Adrenal gland (tissue), 12 donors: ENCODE results near the gene MEI4. TPM values are rescaled to one million over a fixed set of nuclear protein-coding genes. Genes with fewer than 3 reads are reported as not detected.

Experiments
- DNase-seq, 7 donors: peaks; one replicate each; pipeline ENCODE4 v3.0.0-alpha.2; 2019 to 2020
- H3K27ac ChIP-seq, 5 donors: fragments of 200-600 bp; sonication (generic) in 4 of 5; 1 replicate in 3 of 5; 2 replicates in 2 of 5; pipeline versions ENCODE4 v1.5.1 to v1.8.0; 2016 to 2020; ENCODE audit warnings: mild to moderate bottlenecking in 1 of 5
- H3K27me3 ChIP-seq: fragments of 200-600 bp; 2 replicates; pipeline ENCODE4 v1.8.0; 2021
- H3K36me3 ChIP-seq, 2 donors: fragments of 200-600 bp; replicated peaks in 1 of 2; 1 replicate in 1 of 2; 2 replicates in 1 of 2; pipeline versions ENCODE4 v1.5.1 to v1.8.0; 2018 to 2022
- H3K4me1 ChIP-seq, 2 donors: fragments of 200-600 bp; replicated peaks in 1 of 2; 1 replicate in 1 of 2; 2 replicates in 1 of 2; pipeline versions ENCODE4 v1.5.1 to v1.8.0; 2018 to 2021
- H3K4me3 ChIP-seq, 4 donors: fragments of 200-600 bp; sonication (generic) in 3 of 4; one replicate each; pipeline ENCODE4 v1.5.1; 2016 to 2018
- H3K9me3 ChIP-seq, 3 donors: fragments of 200-600 bp; sonication (generic) in 1 of 3; replicated peaks in 1 of 3; 1 replicate in 2 of 3; 2 replicates in 1 of 3; pipeline versions ENCODE4 v1.5.1 to v1.8.0; 2016 to 2021
- CTCF ChIP-seq, 6 experiments: fragments of 450-650 bp in 4 of 6; fragments of 200-600 bp in 2 of 6; sonication (generic) in 1 of 6; IDR thresholded peaks; 1 replicate in 5 of 6; 2 replicates in 1 of 6; pipeline versions ENCODE4 v1.5.1 to v1.8.0; 2016 to 2021; ENCODE audit warnings: antibody characterized with exemption in 6 of 6, mild to moderate bottlenecking in 2 of 6, moderate library complexity in 1 of 6
- POLR2A ChIP-seq, 2 donors: fragments of 450-650 bp; IDR thresholded peaks; one replicate each; pipeline ENCODE4 v1.6.1; 2017; ENCODE audit warnings: antibody characterized with exemption in 2 of 2, mild to moderate bottlenecking in 2 of 2, moderate library complexity in 1 of 2
- WGBS, 4 donors: extraction: QIAGEN DNeasy Blood & Tissue Kit in 2 of 4; methylation state at CpG; one replicate each; pipeline versions ENCODE4 v1.1.5 to v1.1.7; 2013 to 2017; 5-methylcytosine and 5-hydroxymethylcytosine counted together
- intact Hi-C, 2 donors: fragments of 100-400 bp; cut with DNase I; formaldehyde crosslinking; loops; one replicate each; pipeline versions ENCODE4 v1.14.1 to v1.15.0; 2022 to 2023
- polyA plus RNA-seq, 3 donors: library from polyadenylated mRNA; stranded (reverse); fragments of 200-250 nt in 2 of 3; fragments of 350-450 nt in 1 of 3; fragmentation: Illumina TruSeq in 1 of 3; extraction: RNeasy Lipid Tissue Mini Kit (QIAGEN cat#74804) in 1 of 3; gene quantifications; one replicate each; pipeline ENCODE4 v1.2.3, GENCODE V29; 2013 to 2014
- total RNA-seq, 9 donors: library from RNA; depleted of rRNA in 4 of 9; stranded (reverse); fragments of >200 nt in 4 of 9; fragments of 120-200 nt in 1 of 9; fragmentation: NEBNext Ultra II Directional in 1 of 9; extraction: Animal tissue kit (Norgen Biotek cat#: 25700) in 1 of 9; gene quantifications; one replicate each; pipeline versions ENCODE4 v1.1.0 to v1.2.4, GENCODE V29; 2013 to 2023
- donor health status: healthy with polysubstance abuse.
- donor health status: Bipolar disorder and iron deficiency.
- donor health status: DM: yes; HTN: yes; CAD: no.
- donor health status: DM: no; HTN: no; CAD: no.
- donor health status: DM: no; HTN: no; CAD: no.
- donor health status: DM: yes; HTN: yes; CAD: no.

MEI4 gene
- total and polyA plus RNA-seq, 12 donors: 0.16 to 2.8 (median 0.66) TPM

DNA sequence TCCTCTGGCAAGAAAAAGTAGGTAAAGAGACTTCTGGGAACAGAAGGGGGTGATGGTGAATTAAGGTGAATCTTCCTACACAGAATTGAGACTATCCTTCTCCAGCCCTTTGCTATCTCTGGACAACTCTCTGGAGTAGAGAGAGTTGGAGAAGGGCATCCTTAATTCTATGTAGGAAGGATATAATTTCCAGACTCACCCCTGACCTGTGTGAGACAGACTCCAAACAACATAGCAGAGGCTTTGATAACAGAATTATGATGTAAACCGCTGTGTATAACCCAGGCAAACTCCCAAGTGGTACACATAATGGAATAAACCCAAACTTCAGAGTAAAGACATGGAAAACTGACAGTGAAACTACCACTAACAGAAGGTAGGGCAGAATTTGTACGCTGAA lies 186.5 kb downstream of the MEI4 start:
- 48 to 100% (median 81%) methylated on average over 2 of the region's 2 CpGs for WGBS, 4 donors
- Histone ChIP-seq H3K36me3 (no peaks in the 10 kb centered on the region), H3K4me3 (no peak overlapping the region), H3K4me1 (no peaks in the 10 kb centered on the region), H3K27me3 (no peaks in the 10 kb centered on the region), H3K9me3 (no peaks in the 10 kb centered on the region), H3K27ac (no peak overlapping the region)
- TF ChIP-seq CTCF (IDR thresholded peaks at IDR 0.05) (no peak), POLR2A (IDR thresholded peaks at IDR 0.05) (no peak)
- intact Hi-C loops: no loop called here
- DNase-seq: no peak

DNA sequence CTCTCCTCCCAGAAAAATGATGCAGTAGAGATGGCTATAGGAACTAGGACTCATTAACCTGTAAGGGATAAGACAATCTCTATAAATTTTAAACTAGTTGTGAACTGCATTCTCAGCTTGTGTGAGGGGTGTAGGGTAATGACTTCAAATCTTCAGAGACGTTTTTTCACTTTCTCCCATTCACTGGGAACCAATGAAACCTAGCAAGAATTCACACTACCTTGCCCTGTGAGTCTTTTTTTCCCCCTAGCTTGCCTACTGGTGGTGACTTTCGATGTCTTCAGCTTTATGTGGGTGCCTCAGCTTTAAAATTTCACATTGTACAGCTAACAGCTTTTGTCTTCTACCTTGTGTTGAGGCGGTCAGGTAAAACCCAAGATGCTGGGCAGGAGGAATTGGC lies 192.0 kb downstream of the MEI4 start:
- intact Hi-C loops: no loop called here
- DNase-seq: no peak
- WGBS, 4 donors: 66 to 76% (median 70%) methylated on average over 3 of the region's 3 CpGs
- Histone ChIP-seq H3K27me3 (no peaks in the 10 kb centered on the region), H3K27ac (no peak overlapping the region), H3K36me3 (no peaks in the 10 kb centered on the region), H3K4me1 (no peaks in the 10 kb centered on the region), H3K9me3 (no peaks in the 10 kb centered on the region), H3K4me3 (no peak overlapping the region)
- TF ChIP-seq POLR2A (IDR thresholded peaks at IDR 0.05) (no peak), CTCF (IDR thresholded peaks at IDR 0.05) (no peak)

DNA sequence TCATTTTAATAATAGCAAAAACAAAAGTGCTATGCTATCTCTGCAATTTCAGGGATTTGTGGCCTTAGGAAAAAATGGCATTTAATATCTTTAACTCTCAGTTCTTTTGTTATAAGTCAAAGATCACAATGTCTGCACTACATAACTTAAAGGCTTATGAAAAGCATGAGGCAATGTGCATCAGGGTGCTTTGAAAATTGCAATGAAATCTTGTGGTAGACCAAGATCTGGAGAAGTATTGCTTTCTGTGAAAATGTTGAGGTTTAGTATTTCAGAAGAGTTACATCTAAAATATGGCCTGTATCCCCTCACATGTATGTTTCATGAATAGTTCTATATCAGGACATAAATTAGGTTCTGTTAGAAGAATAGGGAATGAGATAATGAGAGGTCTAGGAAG lies 200.6 kb downstream of the MEI4 start:
- H3K4me1 ChIP-seq: no peaks in the 10 kb centered on the region
- no peaks in the 10 kb centered on the region for H3K27me3 ChIP-seq
- TF ChIP-seq CTCF (IDR thresholded peaks at IDR 0.05) (no peak), POLR2A (IDR thresholded peaks at IDR 0.05) (no peak)
- H3K36me3 ChIP-seq: no peaks in the 10 kb centered on the region
- H3K9me3 ChIP-seq: no peaks in the 10 kb centered on the region
- intact Hi-C loops: no loop called here
- no peak overlapping the region for H3K27ac ChIP-seq
- DNase-seq: no peak
- H3K4me3 ChIP-seq: no peak overlapping the region

DNA sequence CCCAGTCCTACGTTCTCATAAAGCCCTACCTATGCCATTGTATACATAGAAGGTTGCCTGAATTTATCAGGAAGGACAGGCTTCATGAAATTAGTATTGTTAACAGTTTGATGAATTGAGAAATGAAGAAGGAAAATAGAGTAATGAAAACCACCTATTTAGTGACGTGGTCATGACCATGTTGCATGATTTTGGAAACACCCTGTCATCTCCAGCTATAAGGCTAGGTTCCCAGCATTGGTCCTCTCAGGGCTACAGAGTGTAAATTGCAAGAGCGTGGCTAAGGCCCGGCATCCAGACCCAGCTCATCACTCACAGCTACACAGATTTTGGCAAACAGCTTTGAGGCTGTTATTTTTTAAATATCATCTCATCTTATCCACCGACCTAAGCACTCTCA lies 203.6 kb downstream of the MEI4 start:
- 64 to 87% (median 76%) methylated on average over 4 to 5 of the region's 5 CpGs for WGBS, 4 donors
- intact Hi-C loops: no loop called here

More for the DNA sequence above, 203.6 kb downstream of the MEI4 start:
- no peak overlapping the region for H3K4me3 ChIP-seq
- DNase-seq: no peak
- no peaks in the 10 kb centered on the region for H3K9me3 ChIP-seq
- H3K27me3 ChIP-seq: no peaks in the 10 kb centered on the region
- no peak overlapping the region for H3K27ac ChIP-seq
- no peaks in the 10 kb centered on the region for H3K36me3 ChIP-seq
- H3K4me1 ChIP-seq: no peaks in the 10 kb centered on the region
- TF ChIP-seq CTCF (IDR thresholded peaks at IDR 0.05) (no peak), POLR2A (IDR thresholded peaks at IDR 0.05) (no peak)
